Panc1 (cell line): ENCODE measurements around the gene P3H3. TPM values are rescaled to one million over a fixed set of nuclear protein-coding genes. Genes with fewer than 3 reads are reported as not detected.

Experiments used
- ATAC-seq: fragments of 200-7000 bp; cut with Tn5 transposase; 2 replicates; pipeline ENCODE4 v1.9.1; 2020; ENCODE audit warnings: mild to moderate bottlenecking, moderate library complexity
- BruUV-seq: library from RNA; stranded (reverse); fragments of 400-500 nt; replicated peaks from 2 replicates; lab custom pipeline; 2021; lab: Mats Ljungman, UMichigan
- CTCF ChIA-PET: fragments of 300-600 bp; sonication (Branson Sonifier 250); formaldehyde crosslinking; loops from one replicate; lab custom pipeline; 2022; ENCODE audit warnings: antibody characterized with exemption; lab: Charles Lee
- POLR2A ChIA-PET: fragments of 300-600 bp; sonication (Branson Sonifier 250); formaldehyde crosslinking; loops from one replicate; lab custom pipeline; 2022; ENCODE audit warnings: antibody characterized with exemption; lab: Charles Lee
- DNase-seq: peaks from one replicate; pipeline ENCODE4 v3.0.0-alpha.2; 2010; ENCODE audit warnings: low read depth, low spot score
- H3K27ac ChIP-seq: 2 replicates; pipeline ENCODE4 v1.5.1; 2011; ENCODE audit warnings: mild to moderate bottlenecking, low read length, inconsistent platforms
- H3K27me3 ChIP-seq: fragments of 200-500 bp; sonication (Bioruptor generic); 2 replicates; pipeline ENCODE4 v1.6.0; 2014; ENCODE audit warnings: low read length, inconsistent platforms; ENCODE audit not compliant: control insufficient read depth, insufficient read depth
- H3K36me3 ChIP-seq: fragments of 200-500 bp; sonication (Bioruptor generic); 2 replicates; pipeline ENCODE4 v1.5.1; 2014; ENCODE audit warnings: inconsistent platforms, mild to moderate bottlenecking, low read length, moderate library complexity; ENCODE audit not compliant: control insufficient read depth, insufficient read depth
- H3K4me1 ChIP-seq: 2 replicates; pipeline ENCODE4 v1.5.1; 2011; ENCODE audit warnings: inconsistent platforms, mild to moderate bottlenecking, low read length, moderate library complexity; ENCODE audit not compliant: control insufficient read depth, insufficient read depth
- H3K4me3 ChIP-seq, 2 experiments: 2 replicates each; pipeline ENCODE4 v1.5.1; 2011 to 2012; ENCODE audit warnings: low read depth in 2 of 2, low read length in 2 of 2, mild to moderate bottlenecking in 2 of 2, inconsistent platforms in 1 of 2, moderate library complexity in 1 of 2
- H3K9me3 ChIP-seq: fragments of 200-500 bp; sonication (Bioruptor generic); 2 replicates; pipeline ENCODE4 v1.5.1; 2014; ENCODE audit warnings: low read depth, mild to moderate bottlenecking, inconsistent platforms, low read length, moderate library complexity; ENCODE audit not compliant: control insufficient read depth, insufficient read depth
- POLR2AphosphoS5 ChIP-seq: IDR thresholded peaks from 2 replicates; pipeline ENCODE4 v1.6.1; 2012; ENCODE audit warnings: mild to moderate bottlenecking, low read depth, low read length, moderate library complexity
- SIN3A ChIP-seq: IDR thresholded peaks from 2 replicates; pipeline ENCODE4 v1.6.1; 2012; ENCODE audit warnings: low read depth, mild to moderate bottlenecking, low read length, moderate library complexity, borderline replicate concordance; ENCODE audit not compliant: insufficient read depth
- TCF7L2 ChIP-seq: IDR thresholded peaks from 2 replicates; pipeline ENCODE4 v1.6.1; 2011; ENCODE audit warnings: mild to moderate bottlenecking, low read depth, low read length, inconsistent platforms
- in situ Hi-C: cut with HindIII; loops from 2 replicates; pipeline ENCODE4 v1.10.0; 2016; ENCODE audit warnings: low sequenced_read_pairs, low pct_unique_long_range_greater_than_20kb
- intact Hi-C: fragments of 100-400 bp; cut with micrococcal nuclease; formaldehyde crosslinking; loops from one replicate; pipeline ENCODE4 v1.10.0; 2022; ENCODE audit not compliant: unreplicated experiment
- total RNA-seq: library from RNA; stranded (reverse); gene quantifications from one replicate; pipeline ENCODE4 v1.2.1, GENCODE V29; 2021; ENCODE audit not compliant: unreplicated experiment
- TF ChIP-seq, protein P1 (sequence below): fragments of 450-650 bp; IDR thresholded peaks from 2 replicates; pipeline ENCODE4 v1.5.1; 2017; ENCODE audit warnings: mild to moderate bottlenecking
- TF ChIP-seq, protein P2 (sequence below), 2 experiments: IDR thresholded peaks; 2 replicates each; pipeline ENCODE4 v1.6.1; 2011 to 2012; ENCODE audit warnings: low read depth in 2 of 2, control low read depth in 1 of 2, low read length in 1 of 2, mild to moderate bottlenecking in 1 of 2, moderate library complexity in 1 of 2; ENCODE audit not compliant: insufficient read depth in 1 of 2

The P3H3 gene
- total RNA-seq, 1 experiment from 2014 or later, result 11.0 TPM

DNA sequence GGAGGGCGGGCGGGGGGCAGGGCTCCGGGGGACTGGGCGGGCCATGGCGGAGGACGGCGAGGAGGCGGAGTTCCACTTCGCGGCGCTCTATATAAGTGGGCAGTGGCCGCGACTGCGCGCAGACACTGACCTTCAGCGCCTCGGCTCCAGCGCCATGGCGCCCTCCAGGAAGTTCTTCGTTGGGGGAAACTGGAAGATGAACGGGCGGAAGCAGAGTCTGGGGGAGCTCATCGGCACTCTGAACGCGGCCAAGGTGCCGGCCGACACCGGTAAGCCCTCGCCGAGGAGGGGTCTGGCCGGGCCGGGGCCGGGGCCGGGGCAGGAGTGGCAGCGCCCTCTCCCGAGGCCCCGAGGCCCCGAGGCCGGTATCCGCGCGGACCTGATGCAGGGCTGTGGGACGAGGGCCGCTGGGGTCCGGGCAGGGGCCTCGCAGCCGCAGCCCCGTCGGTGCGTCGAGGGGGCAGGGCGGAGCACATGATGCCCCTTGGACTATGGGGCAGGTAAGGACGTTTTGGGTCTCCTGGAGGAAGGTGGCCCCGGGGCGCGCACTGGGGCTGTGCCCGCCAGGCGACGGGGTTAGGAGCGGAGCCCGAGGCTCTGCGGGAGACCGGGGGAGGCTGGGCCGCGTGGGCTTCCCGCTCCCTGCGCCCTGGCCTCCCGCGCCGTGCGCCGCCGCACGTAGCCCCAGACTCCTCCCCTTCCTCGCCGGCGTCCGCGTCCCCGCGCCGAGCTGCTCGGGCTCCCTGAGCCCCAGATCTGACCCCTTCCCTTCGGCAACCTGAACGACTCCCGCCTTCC lies 39.4 kb downstream of the P3H3 start, which contains the start of gene TPI1:
TSS of gene TPI1 (plus strand) at position 119 of the 798 bp plus-strand sequence. CDS start at position 155, 36 bp downstream.
- H3K4me1 ChIP-seq, result peaks cover 28% of the 10 kb centered on the region
- H3K27ac ChIP-seq, result peak within 1 kb of the TSS; percentile 82
- DNase-seq (no peak), ATAC-seq (peak; percentile 78)
- H3K9me3 ChIP-seq, result no peaks in the 10 kb centered on the region
- no peaks in the 10 kb centered on the region for H3K27me3 ChIP-seq
- ChIA-PET CTCF (no interaction called here), POLR2A (interaction anchor here (0.6 to 0.9 kb wide), 7 partner anchors 15 to 179 kb away, joined by 3 to 17 read pairs (median 8); partner anchors contain the start of genes PTMS, USP5 and ZNF384)
- in situ Hi-C loops (no loop called here), intact Hi-C loops (no loop called here)
- no TSS peak for BruUV-seq
- TF ChIP-seq POLR2AphosphoS5 (peak; percentile 97), SIN3A (peak; percentile 71; the same call in 1 of the 2 replicates), TCF7L2 (no peak)
- TF ChIP-seq, protein P1, sequence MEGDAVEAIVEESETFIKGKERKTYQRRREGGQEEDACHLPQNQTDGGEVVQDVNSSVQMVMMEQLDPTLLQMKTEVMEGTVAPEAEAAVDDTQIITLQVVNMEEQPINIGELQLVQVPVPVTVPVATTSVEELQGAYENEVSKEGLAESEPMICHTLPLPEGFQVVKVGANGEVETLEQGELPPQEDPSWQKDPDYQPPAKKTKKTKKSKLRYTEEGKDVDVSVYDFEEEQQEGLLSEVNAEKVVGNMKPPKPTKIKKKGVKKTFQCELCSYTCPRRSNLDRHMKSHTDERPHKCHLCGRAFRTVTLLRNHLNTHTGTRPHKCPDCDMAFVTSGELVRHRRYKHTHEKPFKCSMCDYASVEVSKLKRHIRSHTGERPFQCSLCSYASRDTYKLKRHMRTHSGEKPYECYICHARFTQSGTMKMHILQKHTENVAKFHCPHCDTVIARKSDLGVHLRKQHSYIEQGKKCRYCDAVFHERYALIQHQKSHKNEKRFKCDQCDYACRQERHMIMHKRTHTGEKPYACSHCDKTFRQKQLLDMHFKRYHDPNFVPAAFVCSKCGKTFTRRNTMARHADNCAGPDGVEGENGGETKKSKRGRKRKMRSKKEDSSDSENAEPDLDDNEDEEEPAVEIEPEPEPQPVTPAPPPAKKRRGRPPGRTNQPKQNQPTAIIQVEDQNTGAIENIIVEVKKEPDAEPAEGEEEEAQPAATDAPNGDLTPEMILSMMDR, result no peak
- TF ChIP-seq, protein P2, sequence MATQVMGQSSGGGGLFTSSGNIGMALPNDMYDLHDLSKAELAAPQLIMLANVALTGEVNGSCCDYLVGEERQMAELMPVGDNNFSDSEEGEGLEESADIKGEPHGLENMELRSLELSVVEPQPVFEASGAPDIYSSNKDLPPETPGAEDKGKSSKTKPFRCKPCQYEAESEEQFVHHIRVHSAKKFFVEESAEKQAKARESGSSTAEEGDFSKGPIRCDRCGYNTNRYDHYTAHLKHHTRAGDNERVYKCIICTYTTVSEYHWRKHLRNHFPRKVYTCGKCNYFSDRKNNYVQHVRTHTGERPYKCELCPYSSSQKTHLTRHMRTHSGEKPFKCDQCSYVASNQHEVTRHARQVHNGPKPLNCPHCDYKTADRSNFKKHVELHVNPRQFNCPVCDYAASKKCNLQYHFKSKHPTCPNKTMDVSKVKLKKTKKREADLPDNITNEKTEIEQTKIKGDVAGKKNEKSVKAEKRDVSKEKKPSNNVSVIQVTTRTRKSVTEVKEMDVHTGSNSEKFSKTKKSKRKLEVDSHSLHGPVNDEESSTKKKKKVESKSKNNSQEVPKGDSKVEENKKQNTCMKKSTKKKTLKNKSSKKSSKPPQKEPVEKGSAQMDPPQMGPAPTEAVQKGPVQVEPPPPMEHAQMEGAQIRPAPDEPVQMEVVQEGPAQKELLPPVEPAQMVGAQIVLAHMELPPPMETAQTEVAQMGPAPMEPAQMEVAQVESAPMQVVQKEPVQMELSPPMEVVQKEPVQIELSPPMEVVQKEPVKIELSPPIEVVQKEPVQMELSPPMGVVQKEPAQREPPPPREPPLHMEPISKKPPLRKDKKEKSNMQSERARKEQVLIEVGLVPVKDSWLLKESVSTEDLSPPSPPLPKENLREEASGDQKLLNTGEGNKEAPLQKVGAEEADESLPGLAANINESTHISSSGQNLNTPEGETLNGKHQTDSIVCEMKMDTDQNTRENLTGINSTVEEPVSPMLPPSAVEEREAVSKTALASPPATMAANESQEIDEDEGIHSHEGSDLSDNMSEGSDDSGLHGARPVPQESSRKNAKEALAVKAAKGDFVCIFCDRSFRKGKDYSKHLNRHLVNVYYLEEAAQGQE (IDR thresholded peaks at IDR 0.05; ENCODE audit: insufficient read depth in 1 of 2, low read depth in 2 of 2, low read length in 1 of 2), result no peak
- peaks cover 6% of the 10 kb centered on the region; the same call in 1 of the 2 replicates for H3K36me3 ChIP-seq
- peak within 1 kb of the TSS; percentile 61 to 92 for H3K4me3 ChIP-seq

DNA sequence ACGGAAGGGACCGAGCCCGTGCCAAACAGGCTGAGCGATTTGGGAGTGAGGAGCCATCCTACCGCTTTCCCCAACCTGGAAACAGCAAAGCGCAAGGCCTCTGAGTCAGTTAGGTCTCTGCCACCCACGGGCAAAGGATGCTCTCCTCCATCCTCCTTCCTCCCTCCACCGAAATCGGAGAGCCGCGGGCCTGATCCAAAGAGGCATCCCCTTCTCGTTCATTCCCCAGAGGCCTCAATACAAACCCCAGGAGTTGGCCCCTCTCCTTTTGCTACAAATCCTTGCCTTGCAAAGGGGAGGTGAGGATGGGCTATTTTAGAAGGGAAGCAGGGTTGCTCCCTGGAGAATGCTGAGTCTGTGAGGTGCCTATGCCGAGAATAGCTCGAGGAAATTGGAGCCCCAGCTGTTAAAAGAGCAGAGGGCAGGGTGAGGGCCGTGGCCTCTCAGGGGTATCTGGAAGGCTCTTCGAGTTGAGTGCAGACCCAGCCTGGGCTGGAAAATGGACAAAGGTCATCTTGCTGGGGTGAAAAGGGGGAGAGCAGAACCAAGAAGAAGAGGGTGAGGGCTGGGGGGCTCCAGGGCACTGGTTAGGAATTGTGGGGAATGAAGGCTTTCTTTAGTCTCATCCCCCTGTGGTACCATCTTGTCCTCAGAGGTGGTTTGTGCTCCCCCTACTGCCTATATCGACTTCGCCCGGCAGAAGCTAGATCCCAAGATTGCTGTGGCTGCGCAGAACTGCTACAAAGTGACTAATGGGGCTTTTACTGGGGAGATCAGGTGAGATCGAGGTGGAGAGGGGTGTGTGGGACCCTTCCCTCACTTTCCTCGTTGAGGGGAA lies 40.2 kb downstream of the P3H3 start:
- H3K27ac ChIP-seq, result peak overlapping the region; percentile 72
- peaks cover 28% of the 10 kb centered on the region for H3K4me1 ChIP-seq
- ATAC-seq (no peak), DNase-seq (no peak)
- TF ChIP-seq, protein P1, result no peak
- TF ChIP-seq POLR2AphosphoS5 (no peak), TCF7L2 (no peak), SIN3A (no peak)
- TF ChIP-seq, protein P2 (IDR thresholded peaks at IDR 0.05; ENCODE audit: insufficient read depth in 1 of 2, low read depth in 2 of 2, low read length in 1 of 2), result no peak
- CTCF ChIA-PET, result interaction anchor here (1.3 kb wide), 1 partner anchor 23 kb away, joined by 4 read pairs; no protein-coding TSS in a partner anchor
- intact Hi-C loops (no loop called here), in situ Hi-C loops (no loop called here)
- H3K9me3 ChIP-seq, result no peaks in the 10 kb centered on the region
- BruUV-seq, result no TSS peak
- H3K4me3 ChIP-seq, result peak overlapping the region; percentile 61 to 92
- H3K27me3 ChIP-seq, result no peaks in the 10 kb centered on the region
- H3K36me3 ChIP-seq, result peaks cover 6% of the 10 kb centered on the region; the same call in 1 of the 2 replicates
- POLR2A ChIA-PET, result interaction anchor here (0.6 kb wide), 1 partner anchor 444 kb away, joined by 5 read pairs; no protein-coding TSS in a partner anchor
